ENCODE measurements around the gene LY6G6C. TPM values are rescaled to one million over a fixed set of nuclear protein-coding genes. Genes with fewer than 3 reads are reported as not detected.

Gene LY6G6C
- total and polyA plus RNA-seq, 8 donors: 0.17 to 0.75 (median 0.43) TPM; not detected in 2

GRCh38 chr6:31767096-31767645, 45.6 kb upstream of the LY6G6C start:
- Histone ChIP-seq H3K9me3 (no peaks in the 10 kb centered on the region), H3K27ac (no peak overlapping the region), H3K36me3 (no peaks in the 10 kb centered on the region), H3K4me3 (no peak overlapping the region), H3K4me1 (peaks cover 0 to 25% of the 10 kb centered on the region in 2 donors), H3K27me3 (no peaks in the 10 kb centered on the region)
- no peak for TF ChIP-seq CTCF (IDR thresholded peaks at IDR 0.05)
- intact Hi-C loops (cut with DNase I): no loop called here
- ATAC-seq (no peak), DNase-seq (peak in 1 of 4 donors; percentile 24)

GRCh38 chr6:31765910-31766794, 44.6 kb upstream of the LY6G6C start:
- Histone ChIP-seq H3K27me3 (no peaks in the 10 kb centered on the region), H3K27ac (no peak overlapping the region), H3K4me1 (peaks cover 0 to 25% of the 10 kb centered on the region in 2 donors), H3K9me3 (no peaks in the 10 kb centered on the region), H3K4me3 (no peak overlapping the region), H3K36me3 (no peaks in the 10 kb centered on the region)
- peak; percentile 41 for ATAC-seq
- DNase-seq: peak in 2 of 4 donors; percentile 42 to 73
- intact Hi-C loops (cut with DNase I): no loop called here
- no peak for TF ChIP-seq CTCF (IDR thresholded peaks at IDR 0.05)

- Histone ChIP-seq H3K4me1 (peaks cover 0 to 25% of the 10 kb centered on the region in 2 donors), H3K36me3 (peaks cover 0 to under 1% of the 10 kb centered on the region in 2 donors), H3K27me3 (no peaks in the 10 kb centered on the region), H3K4me3 (no peak overlapping the region), H3K27ac (no peak overlapping the region), H3K9me3 (no peaks in the 10 kb centered on the region)
- ATAC-seq: no peak
- intact Hi-C loops (cut with DNase I): no loop called here
- TF ChIP-seq CTCF (IDR thresholded peaks at IDR 0.05): no peak
- DNase-seq: peak in 1 of 4 donors; percentile 64
Measured at GRCh38 chr6:31765559-31765909, 44.0 kb upstream of the LY6G6C start.

- TF ChIP-seq CTCF (IDR thresholded peaks at IDR 0.05): no peak
- Histone ChIP-seq H3K9me3 (no peaks in the 10 kb centered on the region), H3K27me3 (no peaks in the 10 kb centered on the region), H3K36me3 (peaks cover 0 to 14% of the 10 kb centered on the region in 2 donors), H3K4me3 (no peak overlapping the region), H3K27ac (no peak overlapping the region), H3K4me1 (peaks cover 0 to 15% of the 10 kb centered on the region in 2 donors)
- intact Hi-C loops (cut with DNase I): no loop called here
- peak in 1 of 4 donors; percentile 56 for DNase-seq
- ATAC-seq: no peak
Measured at GRCh38 chr6:31764198-31764597, 42.7 kb upstream of the LY6G6C start.

GRCh38 chr6:31763619-31763940, 42.0 kb upstream of the LY6G6C start:
- TF ChIP-seq CTCF (IDR thresholded peaks at IDR 0.05): no peak
- H3K36me3 ChIP-seq: peaks cover 0 to 15% of the 10 kb centered on the region in 2 donors
- no peaks in the 10 kb centered on the region for H3K9me3 ChIP-seq
- peak; percentile 43 for ATAC-seq
- H3K4me1 ChIP-seq: peaks cover 0 to 9% of the 10 kb centered on the region in 2 donors
- DNase-seq: peak in 1 of 4 donors; percentile 17
- H3K27ac ChIP-seq: no peak overlapping the region
- no peaks in the 10 kb centered on the region for H3K27me3 ChIP-seq
- intact Hi-C loops (cut with DNase I): no loop called here
- H3K4me3 ChIP-seq: no peak overlapping the region
